ENCODE measurements around the gene P3H3. TPM values are rescaled to one million over a fixed set of nuclear protein-coding genes. Genes with fewer than 3 reads are reported as not detected.

The P3H3 gene
- total RNA-seq, 4 donors from 2014 or later, result 5.0 to 30.5 (median 14.3) TPM

GRCh38 chr12:6825398-6826124 lies 2.6 kb upstream of the P3H3 start:
- Histone ChIP-seq H3K27me3 (peaks cover 42% of the 10 kb centered on the region), H3K36me3 (no peaks in the 10 kb centered on the region), H3K4me3 (no peak overlapping the region), H3K9me3 (no peaks in the 10 kb centered on the region), H3K27ac (no peak overlapping the region), H3K4me1 (peaks cover 55% of the 10 kb centered on the region)
- TF ChIP-seq CTCF (IDR thresholded peaks at IDR 0.05), result peak; percentile 79 to 89
- TF ChIP-seq EP300 (IDR thresholded peaks at IDR 0.05), result no peak
- DNase-seq (ENCODE audit: low spot score in 2 of 2), result peak; percentile 92
- WGBS, result 11% methylated on average over 14 of the region's 19 CpGs

- WGBS, result 76% methylated on average over 17 of the region's 17 CpGs
- peak in 1 of 2 donors; percentile 69 for DNase-seq (ENCODE audit: low spot score in 2 of 2)
- Histone ChIP-seq H3K27me3 (peaks cover 42% of the 10 kb centered on the region), H3K36me3 (peaks cover 3% of the 10 kb centered on the region), H3K4me3 (no peak overlapping the region), H3K27ac (no peak overlapping the region), H3K4me1 (peaks cover 50% of the 10 kb centered on the region), H3K9me3 (no peaks in the 10 kb centered on the region)
- TF ChIP-seq POLR2A (IDR thresholded peaks at IDR 0.05), result no peak
- no peak for TF ChIP-seq EP300 (IDR thresholded peaks at IDR 0.05)
- no peak for TF ChIP-seq CTCF (IDR thresholded peaks at IDR 0.05)
- TF ChIP-seq POLR2AphosphoS5 (IDR thresholded peaks at IDR 0.05), result no peak
Measured at GRCh38 chr12:6826125-6826733, 2.0 kb upstream of the P3H3 start.

GRCh38 chr12:6826734-6827436 lies 1.3 kb upstream of the P3H3 start:
- Histone ChIP-seq H3K4me3 (no peak overlapping the region), H3K4me1 (peaks cover 43% of the 10 kb centered on the region), H3K9me3 (no peaks in the 10 kb centered on the region), H3K36me3 (peaks cover 3% of the 10 kb centered on the region), H3K27ac (no peak overlapping the region), H3K27me3 (peaks cover 37% of the 10 kb centered on the region)
- TF ChIP-seq POLR2AphosphoS5 (IDR thresholded peaks at IDR 0.05), result no peak
- TF ChIP-seq CTCF (IDR thresholded peaks at IDR 0.05), result no peak
- TF ChIP-seq EP300 (IDR thresholded peaks at IDR 0.05), result no peak
- no peak for TF ChIP-seq POLR2A (IDR thresholded peaks at IDR 0.05)
- 76% methylated on average over 13 of the region's 22 CpGs for WGBS
- DNase-seq (ENCODE audit: low spot score in 2 of 2), result peak in 1 of 2 donors; percentile 65

GRCh38 chr12:6827437-6827911 lies 733 bp upstream of the P3H3 start:
- no peaks in the 10 kb centered on the region for H3K9me3 ChIP-seq
- H3K4me3 ChIP-seq, result no peak overlapping the region
- TF ChIP-seq POLR2A (IDR thresholded peaks at IDR 0.05), result no peak
- no peak for TF ChIP-seq CTCF (IDR thresholded peaks at IDR 0.05)
- peaks cover 40% of the 10 kb centered on the region for H3K4me1 ChIP-seq
- H3K27me3 ChIP-seq, result peaks cover 32% of the 10 kb centered on the region
- peak; percentile 90 for DNase-seq (ENCODE audit: low spot score in 2 of 2)
- no peak overlapping the region for H3K27ac ChIP-seq
- H3K36me3 ChIP-seq, result peaks cover 3% of the 10 kb centered on the region
- WGBS, result 4% methylated on average over 4 of the region's 8 CpGs
